ENCODE results near the gene DENND5B. TPM values are rescaled to one million over a fixed set of nuclear protein-coding genes. Genes with fewer than 3 reads are reported as not detected.

DENND5B gene
- total RNA-seq, 4 donors from 2014 or later: 1.6 to 9.7 (median 5.8) TPM

- Histone ChIP-seq H3K9me3 (no peaks in the 10 kb centered on the region), H3K4me1 (peaks cover 21% of the 10 kb centered on the region), H3K36me3 (no peaks in the 10 kb centered on the region), H3K27me3 (no peaks in the 10 kb centered on the region), H3K4me3 (no peak overlapping the region), H3K27ac (no peak overlapping the region)
- no peak for DNase-seq (ENCODE audit: low spot score in 2 of 2)
- WGBS: 81% methylated on average over 4 of the region's 4 CpGs
- no peak for TF ChIP-seq CTCF (IDR thresholded peaks at IDR 0.05)
- TF ChIP-seq POLR2AphosphoS5 (IDR thresholded peaks at IDR 0.05): no peak
- no peak for TF ChIP-seq EP300 (IDR thresholded peaks at IDR 0.05)
- no peak for TF ChIP-seq POLR2A (IDR thresholded peaks at IDR 0.05)
Observed at GRCh38 chr12:31586728-31587127, 4.2 kb downstream of the DENND5B start.

- TF ChIP-seq EP300 (IDR thresholded peaks at IDR 0.05): no peak
- no peak for TF ChIP-seq POLR2A (IDR thresholded peaks at IDR 0.05)
- no peak for TF ChIP-seq POLR2AphosphoS5 (IDR thresholded peaks at IDR 0.05)
- no peak for TF ChIP-seq CTCF (IDR thresholded peaks at IDR 0.05)
- Histone ChIP-seq H3K27me3 (no peaks in the 10 kb centered on the region), H3K36me3 (no peaks in the 10 kb centered on the region), H3K27ac (no peak overlapping the region), H3K4me1 (peaks cover 14% of the 10 kb centered on the region), H3K9me3 (no peaks in the 10 kb centered on the region), H3K4me3 (no peak overlapping the region)
- DNase-seq (ENCODE audit: low spot score in 2 of 2): no peak
- 82% methylated on average over 2 of the region's 2 CpGs for WGBS
Observed at GRCh38 chr12:31585895-31586294, 5.0 kb downstream of the DENND5B start.

- H3K9me3 ChIP-seq: no peaks in the 10 kb centered on the region
- no peaks in the 10 kb centered on the region for H3K27me3 ChIP-seq
- DNase-seq (ENCODE audit: low spot score in 2 of 2): no peak
- H3K4me1 ChIP-seq: peaks cover 14% of the 10 kb centered on the region
- 100% methylated on average over 3 of the region's 3 CpGs for WGBS
- no peaks in the 10 kb centered on the region for H3K36me3 ChIP-seq
- TF ChIP-seq EP300 (IDR thresholded peaks at IDR 0.05) (no peak), POLR2A (IDR thresholded peaks at IDR 0.05) (no peak), POLR2AphosphoS5 (IDR thresholded peaks at IDR 0.05) (no peak), CTCF (IDR thresholded peaks at IDR 0.05) (no peak)
- no peak overlapping the region for H3K27ac ChIP-seq
- H3K4me3 ChIP-seq: no peak overlapping the region
Observed at GRCh38 chr12:31585271-31585670, 5.7 kb downstream of the DENND5B start.

- H3K36me3 ChIP-seq: no peaks in the 10 kb centered on the region
- DNase-seq (ENCODE audit: low spot score in 2 of 2): no peak
- no peak overlapping the region for H3K4me3 ChIP-seq
- WGBS: 90% methylated on average over 6 of the region's 6 CpGs
- peaks cover 14% of the 10 kb centered on the region for H3K4me1 ChIP-seq
- TF ChIP-seq EP300 (IDR thresholded peaks at IDR 0.05) (no peak), CTCF (IDR thresholded peaks at IDR 0.05) (no peak), POLR2AphosphoS5 (IDR thresholded peaks at IDR 0.05) (no peak), POLR2A (IDR thresholded peaks at IDR 0.05) (no peak)
- no peaks in the 10 kb centered on the region for H3K27me3 ChIP-seq
- no peaks in the 10 kb centered on the region for H3K9me3 ChIP-seq
- no peak overlapping the region for H3K27ac ChIP-seq
Observed at GRCh38 chr12:31584782-31585181, 6.2 kb downstream of the DENND5B start.

- no peaks in the 10 kb centered on the region for H3K36me3 ChIP-seq
- TF ChIP-seq CTCF (IDR thresholded peaks at IDR 0.05) (no peak), POLR2A (IDR thresholded peaks at IDR 0.05) (no peak), EP300 (IDR thresholded peaks at IDR 0.05) (no peak), POLR2AphosphoS5 (IDR thresholded peaks at IDR 0.05) (no peak)
- no peaks in the 10 kb centered on the region for H3K27me3 ChIP-seq
- H3K9me3 ChIP-seq: no peaks in the 10 kb centered on the region
- no peak overlapping the region for H3K27ac ChIP-seq
- WGBS: 82% methylated on average over 2 of the region's 2 CpGs
- peaks cover 5% of the 10 kb centered on the region for H3K4me1 ChIP-seq
- H3K4me3 ChIP-seq: no peak overlapping the region
- no peak for DNase-seq (ENCODE audit: low spot score in 2 of 2)
Observed at GRCh38 chr12:31583878-31584277, 7.1 kb downstream of the DENND5B start.

Data from suprapubic skin (tissue), 4 donors.